Measurements from ENCODE around the gene TUBG2. TPM values are rescaled to one million over a fixed set of nuclear protein-coding genes. Genes with fewer than 3 reads are reported as not detected.
A peak's percentile ranks its signal among the peaks of the same experiment; 100 is the strongest.
"Not testable (repeated sequence)": the region's sequence is repeated elsewhere in the genome, so short reads cannot be mapped to it uniquely, and the experiment has no call there.

The TUBG2 gene
- total and polyA plus RNA-seq, 2 donors (not counting 1 experiment from before 2014, with no cell fraction given): 16.7 to 19.0 TPM

GRCh38 chr17:42657824-42658588, 1.1 kb upstream of the TUBG2 start:
- H3K4me2 ChIP-seq (replicated peaks; ENCODE audit: low read depth, low read length, poor library complexity, severe bottlenecking): no peak overlapping the region
- DNase-seq (no peak), ATAC-seq (ENCODE audit: low read depth) (no peak)
- H2AFZ ChIP-seq (ENCODE audit: insufficient read depth, low read depth, low read length, poor library complexity, severe bottlenecking): no peak overlapping the region
- peaks cover 0 to 4% (median 0%) of the 10 kb centered on the region in 3 donors for H3K9me3 ChIP-seq (ENCODE audit: control extremely low read depth in 1 of 3, control insufficient read depth in 2 of 3, insufficient read depth in 1 of 3, low read length in 2 of 3)
- H3K4me3 ChIP-seq (ENCODE audit: control extremely low read depth in 1 of 5, extremely low read depth in 1 of 5, insufficient read depth in 1 of 5, low read depth in 2 of 5, low read length in 4 of 5): no peak overlapping the region
- peaks cover 0 to 38% (median 13%) of the 10 kb centered on the region in 4 experiments for H3K27me3 ChIP-seq (replicated peaks in 1 of 4; ENCODE audit: control extremely low read depth in 1 of 4, control insufficient read depth in 3 of 4, insufficient read depth in 4 of 4, low read length in 3 of 4)
- Mint-ChIP-seq H3K27me3 (peaks cover 20% of the 10 kb centered on the region), H3K4me1 (peaks cover 35% of the 10 kb centered on the region), H3K4me3 (peak overlapping the region; percentile 93), H3K27ac (no peak overlapping the region), H3K9me3 (ENCODE audit: insufficient read depth) (no peaks in the 10 kb centered on the region)
- intact Hi-C loops (cut with micrococcal nuclease): loop anchor here (2.0 kb wide), 1 partner anchor 21 kb away; no protein-coding TSS in a partner anchor
- peaks cover 20 to 23% of the 10 kb centered on the region in 2 donors for H3K4me1 ChIP-seq (ENCODE audit: control insufficient read depth in 2 of 2, insufficient read depth in 2 of 2, low read length in 2 of 2)
- ChIA-PET POLR2A (interaction anchor here (1.0 kb wide), 1 partner anchor 12 kb away, joined by 3 read pairs; no protein-coding TSS in a partner anchor), CTCF (interaction anchor here (1.8 to 4.9 kb wide), 2 partner anchors 22 to 80 kb away, joined by 4 to 18 read pairs; no protein-coding TSS in a partner anchor)
- no peaks in the 10 kb centered on the region for H3K36me3 ChIP-seq (replicated peaks in 1 of 2; ENCODE audit: control extremely low read depth in 1 of 2, control insufficient read depth in 1 of 2, extremely low read depth in 1 of 2, insufficient read depth in 2 of 2, low read length in 1 of 2)
- no peaks in the 10 kb centered on the region for H3K79me2 ChIP-seq (ENCODE audit: control insufficient read depth, insufficient read depth, low read length)
- WGBS (ENCODE audit: insufficient coverage): no CpG with 5 or more reads among the region's 9 CpGs
- H3K9ac ChIP-seq (ENCODE audit: low read length): no peak overlapping the region
- TF ChIP-seq CTCF (IDR thresholded peaks at IDR 0.05) (no peak), EZH2 (IDR thresholded peaks at IDR 0.05; ENCODE audit: borderline replicate concordance, insufficient read depth, low read depth, low read length, poor library complexity, severe bottlenecking) (no peak)
- H3K27ac ChIP-seq (ENCODE audit: low read length in 2 of 2): no peak overlapping the region
- no peaks in the 10 kb centered on the region for H4K20me1 ChIP-seq (ENCODE audit: control insufficient read depth, insufficient read depth, low read length, poor library complexity, severe bottlenecking)

GRCh38 chr17:42659932-42660274, 819 bp downstream of the TUBG2 start:
- not testable (repeated sequence) for H4K20me1 ChIP-seq (ENCODE audit: control insufficient read depth, insufficient read depth, low read length, poor library complexity, severe bottlenecking); H3K27me3 Mint-ChIP-seq; ATAC-seq (ENCODE audit: low read depth); H3K27ac ChIP-seq (ENCODE audit: low read length in 2 of 2); H3K9ac ChIP-seq (ENCODE audit: low read length); H3K27ac Mint-ChIP-seq; DNase-seq; H3K9me3 Mint-ChIP-seq (ENCODE audit: insufficient read depth); H3K36me3 ChIP-seq (replicated peaks in 1 of 2; ENCODE audit: control extremely low read depth in 1 of 2, control insufficient read depth in 1 of 2, extremely low read depth in 1 of 2, insufficient read depth in 2 of 2, low read length in 1 of 2); H3K79me2 ChIP-seq (ENCODE audit: control insufficient read depth, insufficient read depth, low read length); H3K9me3 ChIP-seq (ENCODE audit: control extremely low read depth in 1 of 3, control insufficient read depth in 2 of 3, insufficient read depth in 1 of 3, low read length in 2 of 3); H3K4me3 ChIP-seq (ENCODE audit: control extremely low read depth in 1 of 5, extremely low read depth in 1 of 5, insufficient read depth in 1 of 5, low read depth in 2 of 5, low read length in 4 of 5)
- Histone ChIP-seq H3K4me1 (ENCODE audit: control insufficient read depth in 2 of 2, insufficient read depth in 2 of 2, low read length in 2 of 2) (peaks cover 16 to 23% of the 10 kb centered on the region in 2 donors), H3K4me2 (replicated peaks; ENCODE audit: low read depth, low read length, poor library complexity, severe bottlenecking) (peak overlapping the region; percentile 94), H2AFZ (ENCODE audit: insufficient read depth, low read depth, low read length, poor library complexity, severe bottlenecking) (peak overlapping the region; percentile 95), H3K27me3 (replicated peaks in 1 of 4; ENCODE audit: control extremely low read depth in 1 of 4, control insufficient read depth in 3 of 4, insufficient read depth in 4 of 4, low read length in 3 of 4) (peaks cover 0 to 21% (median 4%) of the 10 kb centered on the region in 4 experiments)
- POLR2A ChIA-PET: interaction anchor here (0.6 kb wide), 1 partner anchor 306 kb away, joined by 7 read pairs; no protein-coding TSS in a partner anchor
- Mint-ChIP-seq H3K4me1 (peaks cover 31% of the 10 kb centered on the region), H3K4me3 (peak overlapping the region; percentile 93)
- intact Hi-C loops (cut with micrococcal nuclease): loop anchor here (2.0 kb wide), 1 partner anchor 19 kb away; no protein-coding TSS in a partner anchor
- WGBS (ENCODE audit: insufficient coverage): no CpG with 5 or more reads among the region's 14 CpGs
- CTCF ChIA-PET: interaction anchor here (0.6 to 4.9 kb wide), 3 partner anchors 12 to 74 kb away, joined by 4 to 18 read pairs (median 5); no protein-coding TSS in a partner anchor
